ENCODE results near the gene CCDC107. TPM values are rescaled to one million over a fixed set of nuclear protein-coding genes. Genes with fewer than 3 reads are reported as not detected.
A peak's percentile ranks its signal among the peaks of the same experiment; 100 is the strongest.

The CCDC107 gene
- total RNA-seq, 3 donors from 2014 or later: 25.2 to 55.8 (median 35.8) TPM

GRCh38 chr9:35675204-35675603 is 17.1 kb downstream of the CCDC107 start:
- peak in 1 of 3 donors; percentile 36 for DNase-seq
- peak; percentile 35 for ATAC-seq
- peaks cover 16% of the 10 kb centered on the region for H3K4me1 ChIP-seq (ENCODE audit: low read depth)
- no peaks in the 10 kb centered on the region for H3K9me3 ChIP-seq
- no peaks in the 10 kb centered on the region for H3K36me3 ChIP-seq (ENCODE audit: low read depth)
- no peak overlapping the region for H3K4me3 ChIP-seq
- TF ChIP-seq CTCF (IDR thresholded peaks at IDR 0.05): no peak
- intact Hi-C loops (cut with DNase I, micrococcal nuclease): no loop called here

GRCh38 chr9:35675732-35676392 is 17.8 kb downstream of the CCDC107 start:
- intact Hi-C loops (cut with DNase I, micrococcal nuclease): no loop called here
- Histone ChIP-seq H3K4me3 (no peak overlapping the region), H3K36me3 (ENCODE audit: low read depth) (no peaks in the 10 kb centered on the region), H3K4me1 (ENCODE audit: low read depth) (peaks cover 16% of the 10 kb centered on the region), H3K9me3 (no peaks in the 10 kb centered on the region)
- ATAC-seq (peak; percentile 69), DNase-seq (peak; percentile 49 to 75 (median 65))
- no peak for TF ChIP-seq CTCF (IDR thresholded peaks at IDR 0.05)

GRCh38 chr9:35679091-35679490 is 21.0 kb downstream of the CCDC107 start:
- peaks cover 11% of the 10 kb centered on the region for H3K4me1 ChIP-seq (ENCODE audit: low read depth)

GRCh38 chr9:35679766-35680330 is 21.8 kb downstream of the CCDC107 start:
- H3K4me1 ChIP-seq (ENCODE audit: low read depth): peaks cover 11% of the 10 kb centered on the region
- intact Hi-C loops (cut with DNase I, micrococcal nuclease): no loop called here
- no peak for TF ChIP-seq CTCF (IDR thresholded peaks at IDR 0.05)

More at GRCh38 chr9:35679091-35679490, 21.0 kb downstream of the CCDC107 start:
- ATAC-seq: no peak
- H3K4me3 ChIP-seq: no peak overlapping the region
- DNase-seq: peak in 1 of 3 donors; percentile 6
- no peak for TF ChIP-seq CTCF (IDR thresholded peaks at IDR 0.05)
- intact Hi-C loops (cut with DNase I, micrococcal nuclease): no loop called here
- H3K9me3 ChIP-seq: no peaks in the 10 kb centered on the region
- no peaks in the 10 kb centered on the region for H3K36me3 ChIP-seq (ENCODE audit: low read depth)

GRCh38 chr9:35680331-35681105 is 22.4 kb downstream of the CCDC107 start:
- no peaks in the 10 kb centered on the region for H3K36me3 ChIP-seq (ENCODE audit: low read depth)

More at GRCh38 chr9:35679766-35680330, 21.8 kb downstream of the CCDC107 start:
- no peak for ATAC-seq
- Histone ChIP-seq H3K36me3 (ENCODE audit: low read depth) (no peaks in the 10 kb centered on the region), H3K9me3 (no peaks in the 10 kb centered on the region), H3K4me3 (no peak overlapping the region)
- DNase-seq: peak in 1 of 3 donors; percentile 42

More at GRCh38 chr9:35680331-35681105, 22.4 kb downstream of the CCDC107 start:
- Histone ChIP-seq H3K4me1 (ENCODE audit: low read depth) (peaks cover 8% of the 10 kb centered on the region), H3K9me3 (no peaks in the 10 kb centered on the region), H3K4me3 (no peak overlapping the region)
- TF ChIP-seq CTCF (IDR thresholded peaks at IDR 0.05): no peak
- intact Hi-C loops (cut with DNase I, micrococcal nuclease): no loop called here
- peak in 1 of 3 donors; percentile 23 for DNase-seq
- ATAC-seq: peak; percentile 22

Data from mucosa of descending colon (tissue), 3 donors.